ENCODE measurements around the gene C1QTNF7. TPM values are rescaled to one million over a fixed set of nuclear protein-coding genes. Genes with fewer than 3 reads are reported as not detected.

Gene C1QTNF7
- total and polyA plus RNA-seq, 11 donors: 0.21 to 4.3 (median 0.94) TPM

DNA sequence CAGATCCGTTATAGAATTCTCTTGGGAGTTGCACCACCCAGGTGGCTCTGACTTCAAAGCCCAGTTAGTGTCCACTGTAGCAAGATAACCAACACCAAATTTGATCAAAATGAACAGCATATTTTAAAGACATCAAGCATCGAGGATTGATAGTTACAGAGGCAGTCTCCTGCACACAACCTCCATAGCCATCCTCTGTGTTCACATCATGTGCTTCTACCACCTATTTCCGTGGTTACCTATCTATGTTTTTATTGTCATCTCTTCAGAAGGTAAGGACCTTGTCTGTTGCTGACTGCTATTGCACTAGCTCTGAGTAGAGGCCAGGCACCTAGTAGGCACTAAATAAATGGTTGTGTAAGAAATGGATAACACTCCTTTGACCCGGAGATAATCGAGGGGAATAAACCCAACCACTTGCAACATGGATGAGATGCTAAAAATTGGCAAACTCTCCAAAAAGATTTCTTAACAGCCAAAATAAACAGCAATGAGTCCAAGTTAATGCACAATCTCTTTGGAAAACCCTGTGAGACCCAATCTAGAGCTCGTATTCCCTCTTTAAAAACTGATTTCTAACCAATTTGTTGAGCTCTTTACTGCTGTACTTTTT is 14.7 kb upstream of the C1QTNF7 start:
- DNase-seq (no peak), ATAC-seq (no peak)
- 70 to 78% (median 73%) methylated on average over 6 of the region's 6 CpGs for WGBS, 4 donors
- TF ChIP-seq, protein P1, sequence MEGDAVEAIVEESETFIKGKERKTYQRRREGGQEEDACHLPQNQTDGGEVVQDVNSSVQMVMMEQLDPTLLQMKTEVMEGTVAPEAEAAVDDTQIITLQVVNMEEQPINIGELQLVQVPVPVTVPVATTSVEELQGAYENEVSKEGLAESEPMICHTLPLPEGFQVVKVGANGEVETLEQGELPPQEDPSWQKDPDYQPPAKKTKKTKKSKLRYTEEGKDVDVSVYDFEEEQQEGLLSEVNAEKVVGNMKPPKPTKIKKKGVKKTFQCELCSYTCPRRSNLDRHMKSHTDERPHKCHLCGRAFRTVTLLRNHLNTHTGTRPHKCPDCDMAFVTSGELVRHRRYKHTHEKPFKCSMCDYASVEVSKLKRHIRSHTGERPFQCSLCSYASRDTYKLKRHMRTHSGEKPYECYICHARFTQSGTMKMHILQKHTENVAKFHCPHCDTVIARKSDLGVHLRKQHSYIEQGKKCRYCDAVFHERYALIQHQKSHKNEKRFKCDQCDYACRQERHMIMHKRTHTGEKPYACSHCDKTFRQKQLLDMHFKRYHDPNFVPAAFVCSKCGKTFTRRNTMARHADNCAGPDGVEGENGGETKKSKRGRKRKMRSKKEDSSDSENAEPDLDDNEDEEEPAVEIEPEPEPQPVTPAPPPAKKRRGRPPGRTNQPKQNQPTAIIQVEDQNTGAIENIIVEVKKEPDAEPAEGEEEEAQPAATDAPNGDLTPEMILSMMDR (IDR thresholded peaks at IDR 0.05): no peak
- TF ChIP-seq POLR2A (IDR thresholded peaks at IDR 0.05): no peak
- Histone ChIP-seq H3K36me3 (no peaks in the 10 kb centered on the region), H3K27ac (peak overlapping the region in 3 of 12 donors; percentile 30 to 61 (median 50)), H3K4me1 (peaks cover 0 to 47% (median 14%) of the 10 kb centered on the region in 12 donors), H3K27me3 (no peaks in the 10 kb centered on the region), H3K9me3 (no peaks in the 10 kb centered on the region), H3K4me3 (no peak overlapping the region)
- intact Hi-C loops (cut with DNase I): loop anchor here in 1 of 10 donors (5.0 to 10.0 kb wide), 2 partner anchors 39 to 408 kb away; partner anchors contain the start of gene CPEB2

DNA sequence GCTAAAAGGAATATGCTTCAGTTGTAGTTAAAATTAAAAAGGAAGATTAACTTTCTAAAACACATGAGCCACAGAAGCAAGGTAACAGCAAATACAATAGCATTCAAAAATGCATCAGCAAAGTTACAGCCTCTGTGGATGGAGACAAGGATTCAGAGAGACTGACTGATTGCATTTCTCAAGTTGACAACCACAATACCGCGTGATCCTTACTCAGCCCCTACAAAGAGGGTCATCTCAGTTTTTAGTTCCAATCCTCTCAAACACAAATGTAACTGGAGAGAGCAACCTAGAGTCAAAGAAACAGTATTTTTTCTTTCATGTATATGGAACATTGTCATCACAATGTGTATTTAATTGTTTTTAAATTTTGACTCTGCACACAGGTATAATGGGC is 14.2 kb upstream of the C1QTNF7 start:
- Histone ChIP-seq H3K27me3 (no peaks in the 10 kb centered on the region), H3K36me3 (no peaks in the 10 kb centered on the region), H3K27ac (peak overlapping the region in 5 of 12 donors; percentile 28 to 61 (median 50)), H3K9me3 (no peaks in the 10 kb centered on the region), H3K4me3 (no peak overlapping the region), H3K4me1 (peaks cover 0 to 47% (median 14%) of the 10 kb centered on the region in 12 donors)
- WGBS, 4 donors: 61 to 79% (median 68%) methylated on average over 2 of the region's 2 CpGs
- DNase-seq (no peak), ATAC-seq (no peak)
- intact Hi-C loops (cut with DNase I): loop anchor here in 1 of 10 donors (5.0 to 10.0 kb wide), 2 partner anchors 39 to 409 kb away; partner anchors contain the start of gene CPEB2
- TF ChIP-seq POLR2A (IDR thresholded peaks at IDR 0.05): no peak
- TF ChIP-seq, protein P1 (IDR thresholded peaks at IDR 0.05): no peak

DNA sequence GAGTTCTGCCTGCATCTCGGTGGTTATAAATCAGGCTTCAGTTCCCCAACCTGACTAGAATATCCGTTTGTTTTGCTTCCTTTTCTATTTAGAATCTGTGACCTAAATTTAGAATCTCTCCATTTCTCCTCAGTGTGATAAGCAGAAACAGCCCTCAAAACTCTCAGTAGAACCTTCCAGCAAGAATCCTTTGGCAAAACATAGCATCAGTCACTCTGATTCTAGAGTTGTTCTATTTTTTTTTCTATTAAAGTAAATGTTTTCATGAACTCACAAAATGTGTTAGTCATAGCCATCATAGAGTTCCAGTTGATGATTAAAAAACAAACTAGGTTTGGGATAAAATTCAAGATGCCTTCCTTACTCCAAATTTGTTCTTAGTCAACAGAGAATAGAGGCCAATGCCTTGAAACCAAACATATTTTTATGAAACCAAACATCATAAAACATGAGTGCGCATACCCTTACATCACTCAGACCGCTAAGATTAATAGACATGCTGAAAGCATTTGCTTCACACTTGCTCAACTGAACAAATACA is 13.2 kb upstream of the C1QTNF7 start:
- no peaks in the 10 kb centered on the region for H3K9me3 ChIP-seq
- no peak overlapping the region for H3K4me3 ChIP-seq
- TF ChIP-seq, protein P1 (IDR thresholded peaks at IDR 0.05): no peak
- no peak for TF ChIP-seq POLR2A (IDR thresholded peaks at IDR 0.05)
- ATAC-seq (peak; percentile 61 to 88 (median 80)), DNase-seq (no peak)
- no peaks in the 10 kb centered on the region for H3K27me3 ChIP-seq
- intact Hi-C loops (cut with DNase I): loop anchor here in 1 of 10 donors (5.0 to 10.0 kb wide), 2 partner anchors 38 to 410 kb away; partner anchors contain the start of gene CPEB2
- 38 to 49% (median 42%) methylated on average over 4 of the region's 4 CpGs for WGBS, 4 donors
- H3K4me1 ChIP-seq: peaks cover 0 to 47% (median 14%) of the 10 kb centered on the region in 12 donors
- peak overlapping the region in 11 of 12 donors; percentile 6 to 61 (median 50) for H3K27ac ChIP-seq
- no peaks in the 10 kb centered on the region for H3K36me3 ChIP-seq
